HG03575 (cell line): Measurements from ENCODE around the gene MEST.
"Not testable (repeated sequence)": the region's sequence is repeated elsewhere in the genome, so short reads cannot be mapped to it uniquely, and the experiment has no call there.

Experiments used
- ATAC-seq: cut with Tn5 transposase; IDR thresholded peaks from one replicate; pipeline ENCODE4 v1.9.1; 2021; ENCODE audit not compliant: unreplicated experiment, insufficient number of reproducible peaks, low FRiP score; ENCODE audit errors: extremely low read depth

Gene MEST, protein sequence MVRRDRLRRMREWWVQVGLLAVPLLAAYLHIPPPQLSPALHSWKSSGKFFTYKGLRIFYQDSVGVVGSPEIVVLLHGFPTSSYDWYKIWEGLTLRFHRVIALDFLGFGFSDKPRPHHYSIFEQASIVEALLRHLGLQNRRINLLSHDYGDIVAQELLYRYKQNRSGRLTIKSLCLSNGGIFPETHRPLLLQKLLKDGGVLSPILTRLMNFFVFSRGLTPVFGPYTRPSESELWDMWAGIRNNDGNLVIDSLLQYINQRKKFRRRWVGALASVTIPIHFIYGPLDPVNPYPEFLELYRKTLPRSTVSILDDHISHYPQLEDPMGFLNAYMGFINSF

DNA sequence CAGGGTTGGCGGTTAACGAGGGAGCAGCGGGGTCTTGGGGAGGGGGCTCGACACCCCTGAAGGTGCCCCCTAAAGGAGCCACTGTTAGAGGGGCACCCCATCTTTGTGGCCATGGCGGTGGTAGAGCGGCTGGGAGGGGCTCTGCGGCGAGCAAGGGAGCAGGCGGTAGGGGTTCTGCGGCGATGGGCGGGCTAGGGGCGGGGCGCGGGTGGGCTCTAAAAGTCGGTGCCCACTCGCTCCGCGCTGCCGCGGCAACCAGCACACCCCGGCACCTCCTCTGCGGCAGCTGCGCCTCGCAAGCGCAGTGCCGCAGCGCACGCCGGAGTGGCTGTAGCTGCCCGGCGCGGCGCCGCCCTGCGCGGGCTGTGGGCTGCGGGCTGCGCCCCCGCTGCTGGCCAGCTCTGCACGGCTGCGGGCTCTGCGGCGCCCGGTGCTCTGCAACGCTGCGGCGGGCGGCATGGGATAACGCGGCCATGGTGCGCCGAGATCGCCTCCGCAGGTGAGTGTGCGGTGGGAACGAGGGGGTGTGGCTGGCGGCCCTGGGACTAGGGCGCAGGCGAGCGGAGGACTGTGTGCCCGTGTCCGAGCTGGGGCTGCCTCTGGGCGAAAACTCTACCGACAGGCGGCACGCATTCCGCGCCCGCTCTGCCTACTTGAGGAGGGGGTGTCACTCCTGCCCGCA lies at the start of gene MEST:
Gene MEST, plus strand, starts transcription at position 245 of the 682 bp plus-strand sequence. Its CDS starts 229 bp downstream, at position 474.
- ATAC-seq: no peak

- ATAC-seq: no peak
Observed at GRCh38 chr7:130442601-130443000, 49.3 kb upstream of the MEST start.

- no peak for ATAC-seq
Observed at GRCh38 chr7:130444234-130444633, 47.7 kb upstream of the MEST start.

DNA sequence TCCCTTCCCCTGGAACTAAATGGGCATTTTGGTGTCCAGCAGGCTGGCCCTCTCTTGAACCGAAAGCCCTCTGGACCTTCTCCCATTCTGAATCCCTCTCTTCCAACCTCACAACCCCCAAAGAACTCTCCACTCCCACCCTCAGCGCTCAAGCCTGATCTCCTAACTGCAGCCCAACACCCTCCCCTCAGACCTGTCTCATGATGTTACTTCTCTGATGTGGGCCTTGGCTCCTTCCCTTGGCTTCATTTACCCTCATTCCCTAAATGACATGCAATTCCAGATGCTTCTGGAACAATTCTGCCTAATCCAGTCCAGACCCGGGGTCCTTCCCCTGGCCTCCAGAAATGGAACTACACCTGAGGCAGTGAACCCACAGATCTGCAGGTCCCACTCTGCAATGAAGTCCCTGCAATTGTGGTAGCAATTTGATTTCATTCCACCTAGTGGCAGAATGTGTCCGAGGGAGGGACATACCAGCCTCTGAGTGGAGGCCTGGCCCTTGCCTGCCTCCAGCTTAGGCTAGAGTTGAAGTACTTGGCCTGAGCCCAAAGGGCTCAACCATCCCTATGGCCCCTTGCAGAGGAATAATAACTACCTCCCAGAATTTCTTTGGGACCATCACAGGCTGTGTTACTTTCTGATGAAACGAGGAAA lies 47.0 kb upstream of the MEST start:
- no peak for ATAC-seq

DNA sequence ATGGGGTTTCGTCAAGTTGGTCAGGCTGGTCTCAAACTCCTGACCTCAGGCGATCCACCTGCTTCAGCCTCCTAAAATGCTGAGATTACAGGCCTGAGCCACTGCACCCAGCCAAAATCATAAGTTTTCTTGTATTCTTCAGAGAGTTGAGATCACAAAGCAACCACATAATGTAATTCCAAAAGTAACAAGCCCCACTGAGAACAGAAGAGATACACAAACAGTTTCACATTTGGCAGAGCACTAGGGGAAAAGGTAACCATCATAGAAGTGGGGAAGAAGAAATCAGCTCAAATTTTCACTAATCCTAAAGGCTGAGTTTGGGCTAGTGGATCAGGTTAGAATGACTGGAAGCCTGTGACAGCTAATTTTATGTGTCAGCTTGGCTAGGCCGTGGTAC lies 45.6 kb upstream of the MEST start:
- no peak for ATAC-seq

DNA sequence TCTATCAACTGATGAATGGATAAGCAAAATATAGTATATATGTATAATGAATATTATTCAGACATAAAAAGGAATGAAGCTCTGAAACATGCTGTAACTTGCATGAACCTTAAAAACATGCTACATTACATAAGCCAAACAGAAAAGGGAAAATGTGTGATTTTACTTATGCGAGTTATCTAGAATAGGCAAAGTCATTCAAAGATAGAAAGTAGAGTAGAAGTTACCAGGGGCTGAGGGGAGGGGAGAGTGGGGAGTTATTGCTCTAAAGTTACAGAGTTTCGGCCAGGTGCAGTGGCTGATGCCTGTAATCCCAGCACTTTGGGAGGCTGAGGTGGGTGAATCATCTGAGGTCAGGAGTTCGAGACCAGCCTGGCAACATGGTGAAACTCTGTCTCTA lies 40.5 kb upstream of the MEST start:
- ATAC-seq: not testable (repeated sequence)

- ATAC-seq: no peak
Observed at GRCh38 chr7:130452951-130453350, 38.9 kb upstream of the MEST start.

- ATAC-seq: no peak
Observed at GRCh38 chr7:130454959-130455358, 36.9 kb upstream of the MEST start.

DNA sequence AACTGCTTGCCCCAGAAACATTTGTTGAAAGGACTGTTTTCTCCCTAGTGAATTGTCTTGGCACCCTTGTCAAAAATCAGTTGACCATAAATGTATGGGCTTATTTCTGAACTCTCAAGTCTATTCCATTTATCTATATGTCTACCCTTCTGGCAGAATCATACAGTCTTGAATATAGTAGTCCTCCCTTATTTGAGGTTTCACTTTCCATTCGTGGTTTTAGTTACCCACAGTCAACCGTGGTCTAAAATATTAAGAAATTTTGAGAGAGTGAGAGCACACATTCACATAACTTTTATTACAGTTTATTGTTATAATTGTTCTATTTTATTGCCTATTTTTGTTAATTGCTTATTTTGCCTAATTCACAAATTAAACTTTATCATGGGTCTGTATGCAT lies 33.6 kb upstream of the MEST start:
- no peak for ATAC-seq

DNA sequence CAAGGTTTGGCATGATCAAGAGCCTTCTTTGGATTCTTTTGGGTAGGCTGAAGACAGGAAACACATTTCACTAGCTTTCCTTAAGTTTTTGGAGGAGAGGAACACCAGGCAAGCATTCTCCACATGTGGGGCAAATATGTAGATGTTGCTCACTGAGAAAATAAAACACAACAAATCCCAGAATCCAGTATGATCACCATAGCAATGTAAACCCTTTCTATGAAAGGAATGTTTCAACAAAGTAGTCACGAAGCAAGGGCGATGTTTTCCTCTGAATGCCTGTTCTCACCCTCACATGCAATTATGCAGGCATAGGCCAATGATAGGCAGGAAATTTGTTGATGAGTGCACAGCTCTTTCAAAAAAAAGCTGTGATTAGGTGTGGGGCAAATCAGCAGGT lies 30.6 kb upstream of the MEST start:
- no peak for ATAC-seq

DNA sequence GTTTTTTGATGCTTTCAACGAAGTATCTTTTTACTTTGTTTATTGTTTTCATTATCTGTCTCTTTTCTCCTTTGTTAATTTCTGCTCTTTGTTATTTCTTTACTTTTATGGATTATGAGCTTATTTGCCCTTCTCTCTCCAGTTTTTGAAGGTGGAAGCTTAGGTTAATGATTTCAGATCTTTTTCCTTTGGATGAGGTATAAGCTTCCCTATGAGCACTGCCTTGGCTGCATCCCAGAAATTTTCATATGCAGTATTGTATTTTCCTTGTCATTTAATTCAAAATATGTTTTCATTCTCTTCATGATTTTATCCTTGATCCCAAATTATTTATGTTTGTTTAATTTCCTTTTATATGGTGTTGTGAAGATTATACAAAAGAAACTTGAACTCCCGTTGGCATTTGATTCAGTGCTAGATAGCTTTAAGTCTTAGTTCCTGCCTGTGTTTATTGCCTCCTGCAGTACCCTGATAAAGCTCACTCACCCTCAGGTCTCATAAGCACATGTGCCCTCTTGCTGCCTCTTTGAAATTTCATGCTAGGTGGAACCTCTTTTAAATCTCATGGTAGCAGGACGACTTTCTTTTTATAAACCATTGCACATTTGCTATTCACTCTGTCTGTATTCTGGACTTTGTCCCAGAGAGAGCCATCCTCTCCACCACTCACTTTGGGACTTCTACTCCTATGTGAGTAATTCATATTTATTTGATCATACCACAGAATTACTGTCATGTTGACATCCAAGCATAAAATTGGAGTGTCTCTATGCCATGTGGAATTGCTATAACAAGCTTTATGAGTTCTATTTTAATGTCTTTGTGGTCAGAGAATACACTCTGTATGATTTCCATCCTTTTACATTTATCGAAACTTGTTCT lies 28.1 kb upstream of the MEST start:
- ATAC-seq: no peak

- no peak for ATAC-seq
Observed at GRCh38 chr7:130468612-130469011, 23.3 kb upstream of the MEST start.

- no peak for ATAC-seq
Observed at GRCh38 chr7:130471974-130472373, 19.9 kb upstream of the MEST start.

- no peak for ATAC-seq
Observed at GRCh38 chr7:130473289-130473688, 18.6 kb upstream of the MEST start.

GRCh38 chr7:130473876-130474275 lies 18.0 kb upstream of the MEST start:
- ATAC-seq: no peak

- ATAC-seq: no peak
Observed at GRCh38 chr7:130475776-130476175, 16.1 kb upstream of the MEST start.

DNA sequence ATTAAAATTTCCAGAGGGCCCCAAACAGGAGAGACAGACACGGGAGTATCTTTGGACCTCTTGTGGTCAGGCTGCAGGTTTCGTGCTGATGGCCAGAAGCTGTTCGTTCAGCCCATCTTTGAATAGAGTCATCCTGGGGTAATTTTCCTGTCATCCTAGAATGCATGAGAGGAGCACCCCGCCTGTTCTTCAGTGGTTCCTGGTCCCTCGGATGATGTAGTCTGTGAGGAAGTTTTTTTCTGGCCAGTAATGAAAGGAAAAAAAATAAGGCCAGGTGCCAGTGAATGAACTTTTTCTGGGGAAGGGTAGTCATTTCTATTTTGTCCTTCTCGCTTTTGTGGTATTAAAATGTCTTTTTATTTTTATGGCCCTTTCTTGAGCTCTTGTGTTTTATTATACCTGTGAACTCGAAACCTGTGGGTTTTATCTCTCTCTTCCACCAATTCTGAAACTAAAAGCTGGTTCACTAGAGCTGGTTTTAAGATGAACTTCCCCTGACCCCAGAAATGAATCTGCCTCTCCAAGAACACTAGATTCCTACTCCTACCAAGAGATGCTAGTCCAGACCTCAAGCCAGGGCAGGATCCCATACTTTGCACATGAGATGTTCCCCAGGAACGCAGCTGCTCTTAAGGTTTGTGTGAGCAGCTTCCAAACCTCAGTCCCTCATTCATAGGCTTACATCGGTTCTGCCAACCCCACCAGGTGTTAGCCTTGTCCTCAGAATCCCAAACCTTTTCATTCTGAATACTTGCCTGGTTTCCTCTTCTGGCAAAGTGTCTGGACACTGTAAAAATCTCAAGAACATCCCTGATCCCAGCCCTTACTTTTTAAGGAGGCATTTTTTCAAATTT lies 15.4 kb upstream of the MEST start:
- ATAC-seq: peak; percentile 75

GRCh38 chr7:130478991-130479390 lies 12.9 kb upstream of the MEST start:
- no peak for ATAC-seq
